Measurements from ENCODE around the gene PDIA6.

The PDIA6 gene

DNA sequence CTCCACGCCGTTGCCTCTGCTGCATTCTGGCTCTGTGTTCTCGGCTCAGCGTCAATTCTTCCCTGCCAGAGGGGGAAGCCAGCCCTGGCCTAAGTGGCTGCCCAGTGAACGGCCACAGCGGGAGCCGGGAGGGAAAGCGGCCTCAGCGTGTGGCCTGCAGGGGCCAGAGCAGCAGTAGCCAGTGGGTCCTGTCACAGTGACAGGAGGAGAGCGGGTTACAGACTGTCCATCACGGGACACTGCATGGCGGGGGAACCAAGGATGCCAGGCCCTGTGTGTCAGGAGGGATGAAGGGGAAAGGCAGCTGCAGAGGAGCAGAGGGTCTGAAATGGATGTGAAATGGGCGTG, 39.7 kb downstream of the PDIA6 start:
- Histone ChIP-seq H4K91ac (ENCODE audit: low read depth, low read length, poor library complexity) (peak overlapping the region; percentile 43), H3K4me1 (ENCODE audit: control insufficient read depth in 2 of 2, insufficient read depth in 1 of 2, low read depth in 1 of 2, low read length in 2 of 2) (peaks cover 0 to 16% of the 10 kb centered on the region in 2 donors), H3K4me2 (ENCODE audit: insufficient read depth, low read length, poor library complexity, severe bottlenecking) (no peak overlapping the region), H3K36me3 (replicated peaks in 1 of 2; ENCODE audit: control insufficient read depth in 2 of 2, insufficient read depth in 2 of 2, low read length in 2 of 2) (peaks cover 0 to 2% of the 10 kb centered on the region in 2 donors), H3K9me3 (replicated peaks in 1 of 2; ENCODE audit: control insufficient read depth in 2 of 2, insufficient read depth in 1 of 2, low read depth in 1 of 2, low read length in 2 of 2) (no peaks in the 10 kb centered on the region), H2BK5ac (ENCODE audit: low read length) (no peak overlapping the region), H3K27me3 (ENCODE audit: control insufficient read depth in 3 of 3, insufficient read depth in 3 of 3, low read depth in 1 of 3, low read length in 3 of 3) (peaks cover 0 to 2% (median 0%) of the 10 kb centered on the region in 3 experiments), H2BK15ac (ENCODE audit: low read length) (no peak overlapping the region), H3K18ac (ENCODE audit: low read length) (peak overlapping the region; percentile 15), H2AK5ac (ENCODE audit: low read depth, low read length) (no peak overlapping the region), H2AFZ (ENCODE audit: low read length) (no peak overlapping the region), H3K4ac (ENCODE audit: low read length) (no peak overlapping the region), H2BK120ac (ENCODE audit: low read depth, low read length) (no peak overlapping the region), H3K14ac (ENCODE audit: low read length) (peak overlapping the region; percentile 47), H3K4me3 (ENCODE audit: low read length in 2 of 2) (peak overlapping the region in 1 of 2 donors; percentile 42), H3K27ac (replicated peaks; ENCODE audit: low read length) (no peak overlapping the region), H2BK12ac (ENCODE audit: low read length) (no peak overlapping the region), H4K8ac (ENCODE audit: low read depth, low read length) (no peak overlapping the region), H3K79me1 (ENCODE audit: low read depth, low read length) (peaks cover 3% of the 10 kb centered on the region), H3K9ac (ENCODE audit: low read depth, low read length, poor library complexity) (no peak overlapping the region), H3K23ac (ENCODE audit: low read depth, low read length, poor library complexity) (peak overlapping the region; percentile 94)
- no CpG with 5 or more reads among the region's 13 CpGs for WGBS, 2 donors (ENCODE audit: extremely low coverage in 2 of 2, insufficient read length in 2 of 2, insufficient replicate concordance in 1 of 2)
- DNase-seq (ENCODE audit: low spot score): no peak

DNA sequence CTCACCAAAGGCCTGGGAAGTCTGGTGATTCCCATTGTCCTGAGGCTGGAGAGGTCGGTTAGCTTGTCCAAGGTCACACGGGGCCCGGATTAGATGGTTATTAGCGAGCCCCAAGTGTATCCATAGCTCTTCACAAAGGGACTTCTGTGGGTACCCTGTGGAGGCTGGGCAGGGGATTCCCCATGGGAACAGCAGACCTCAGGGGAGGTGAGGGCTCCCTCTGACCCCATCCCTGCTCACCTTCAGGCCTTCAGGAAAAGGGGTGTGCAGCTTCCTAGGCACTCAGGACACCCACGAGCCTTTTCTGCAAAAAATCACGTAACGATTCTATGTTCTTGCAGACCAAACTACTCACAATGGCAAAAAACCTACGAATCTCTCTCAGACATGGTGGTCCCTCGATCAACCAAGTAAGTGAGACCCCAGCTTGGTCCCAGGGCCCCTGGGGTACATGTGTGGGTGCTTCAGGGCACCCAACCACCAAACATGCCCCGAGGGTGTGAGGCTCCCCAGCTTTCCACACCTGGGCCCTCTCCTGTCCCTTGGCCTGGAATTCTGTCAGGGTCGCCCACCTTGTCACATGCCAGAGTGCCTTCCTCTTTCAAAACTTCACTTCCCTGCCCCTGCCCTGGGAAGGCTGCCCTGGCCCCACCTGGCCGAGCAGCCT, 40.3 kb downstream of the PDIA6 start:
- no CpG with 5 or more reads among the region's 12 CpGs for WGBS, 2 donors (ENCODE audit: extremely low coverage in 2 of 2, insufficient read length in 2 of 2, insufficient replicate concordance in 1 of 2)

DNA sequence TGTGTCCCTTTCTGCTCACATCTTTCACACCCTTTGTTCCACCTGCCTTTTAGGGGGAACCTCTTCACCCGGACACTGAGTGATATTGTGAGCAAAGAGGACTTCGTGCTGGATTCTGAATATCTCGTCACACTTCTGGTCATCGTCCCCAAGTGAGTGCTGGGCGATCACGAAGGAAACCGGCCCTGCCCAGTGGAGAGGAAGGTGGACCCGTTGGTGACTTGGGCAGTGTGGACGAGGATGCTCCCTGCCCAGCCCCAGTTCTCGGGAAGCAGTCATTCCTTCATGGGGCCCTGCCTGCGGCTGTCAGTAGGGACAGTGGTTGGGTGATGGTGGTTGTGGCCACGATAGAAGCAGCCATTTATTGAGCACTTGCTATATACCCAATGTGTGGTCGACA, 40.8 kb downstream of the PDIA6 start:
- Histone ChIP-seq H3K18ac (ENCODE audit: low read length) (no peak overlapping the region), H2BK12ac (ENCODE audit: low read length) (no peak overlapping the region), H3K4me3 (ENCODE audit: low read length in 2 of 2) (no peak overlapping the region), H3K23ac (ENCODE audit: low read depth, low read length, poor library complexity) (peak overlapping the region; percentile 25), H2BK120ac (ENCODE audit: low read depth, low read length) (no peak overlapping the region), H3K9me3 (replicated peaks in 1 of 2; ENCODE audit: control insufficient read depth in 2 of 2, insufficient read depth in 1 of 2, low read depth in 1 of 2, low read length in 2 of 2) (no peaks in the 10 kb centered on the region), H3K79me1 (ENCODE audit: low read depth, low read length) (peaks cover 3% of the 10 kb centered on the region), H2AK5ac (ENCODE audit: low read depth, low read length) (peak overlapping the region; percentile 54), H4K91ac (ENCODE audit: low read depth, low read length, poor library complexity) (no peak overlapping the region), H3K4me1 (ENCODE audit: control insufficient read depth in 2 of 2, insufficient read depth in 1 of 2, low read depth in 1 of 2, low read length in 2 of 2) (peaks cover 0 to 16% of the 10 kb centered on the region in 2 donors), H3K27ac (replicated peaks; ENCODE audit: low read length) (no peak overlapping the region), H3K9ac (ENCODE audit: low read depth, low read length, poor library complexity) (peak overlapping the region; percentile 27), H3K36me3 (replicated peaks in 1 of 2; ENCODE audit: control insufficient read depth in 2 of 2, insufficient read depth in 2 of 2, low read length in 2 of 2) (no peaks in the 10 kb centered on the region), H3K14ac (ENCODE audit: low read length) (no peak overlapping the region), H4K8ac (ENCODE audit: low read depth, low read length) (no peak overlapping the region), H2BK5ac (ENCODE audit: low read length) (peak overlapping the region; percentile 18), H3K27me3 (ENCODE audit: control insufficient read depth in 3 of 3, insufficient read depth in 3 of 3, low read depth in 1 of 3, low read length in 3 of 3) (peaks cover 0 to 2% (median 0%) of the 10 kb centered on the region in 3 experiments), H2BK15ac (ENCODE audit: low read length) (no peak overlapping the region), H3K4ac (ENCODE audit: low read length) (no peak overlapping the region), H3K4me2 (ENCODE audit: insufficient read depth, low read length, poor library complexity, severe bottlenecking) (no peak overlapping the region), H2AFZ (ENCODE audit: low read length) (no peak overlapping the region)
- no CpG with 5 or more reads among the region's 13 CpGs for WGBS, 2 donors (ENCODE audit: extremely low coverage in 2 of 2, insufficient read length in 2 of 2, insufficient replicate concordance in 1 of 2)
- DNase-seq (ENCODE audit: low spot score): no peak

More for the DNA sequence above, 40.3 kb downstream of the PDIA6 start:
- H2BK5ac ChIP-seq (ENCODE audit: low read length): no peak overlapping the region
- no peak overlapping the region for H3K4me2 ChIP-seq (ENCODE audit: insufficient read depth, low read length, poor library complexity, severe bottlenecking)
- peak overlapping the region in 1 of 2 donors; percentile 25 for H3K4me3 ChIP-seq (ENCODE audit: low read length in 2 of 2)
- no peak overlapping the region for H2BK120ac ChIP-seq (ENCODE audit: low read depth, low read length)
- no peak overlapping the region for H2AFZ ChIP-seq (ENCODE audit: low read length)
- peak overlapping the region; percentile 43 for H4K91ac ChIP-seq (ENCODE audit: low read depth, low read length, poor library complexity)
- H3K27ac ChIP-seq (replicated peaks; ENCODE audit: low read length): no peak overlapping the region
- H3K4me1 ChIP-seq (ENCODE audit: control insufficient read depth in 2 of 2, insufficient read depth in 1 of 2, low read depth in 1 of 2, low read length in 2 of 2): peaks cover 0 to 16% of the 10 kb centered on the region in 2 donors
- peak overlapping the region; percentile 15 for H3K18ac ChIP-seq (ENCODE audit: low read length)
- H3K36me3 ChIP-seq (replicated peaks in 1 of 2; ENCODE audit: control insufficient read depth in 2 of 2, insufficient read depth in 2 of 2, low read length in 2 of 2): no peaks in the 10 kb centered on the region
- H3K9me3 ChIP-seq (replicated peaks in 1 of 2; ENCODE audit: control insufficient read depth in 2 of 2, insufficient read depth in 1 of 2, low read depth in 1 of 2, low read length in 2 of 2): no peaks in the 10 kb centered on the region
- no peak overlapping the region for H2BK12ac ChIP-seq (ENCODE audit: low read length)
- peak overlapping the region; percentile 47 for H3K14ac ChIP-seq (ENCODE audit: low read length)
- no peak overlapping the region for H3K9ac ChIP-seq (ENCODE audit: low read depth, low read length, poor library complexity)
- H3K23ac ChIP-seq (ENCODE audit: low read depth, low read length, poor library complexity): peak overlapping the region; percentile 94
- H2BK15ac ChIP-seq (ENCODE audit: low read length): no peak overlapping the region
- no peak overlapping the region for H2AK5ac ChIP-seq (ENCODE audit: low read depth, low read length)
- peaks cover 0 to 2% (median 0%) of the 10 kb centered on the region in 3 experiments for H3K27me3 ChIP-seq (ENCODE audit: control insufficient read depth in 3 of 3, insufficient read depth in 3 of 3, low read depth in 1 of 3, low read length in 3 of 3)
- no peak overlapping the region for H4K8ac ChIP-seq (ENCODE audit: low read depth, low read length)
- DNase-seq (ENCODE audit: low spot score): no peak
- H3K79me1 ChIP-seq (ENCODE audit: low read depth, low read length): peaks cover 3% of the 10 kb centered on the region
- no peak overlapping the region for H3K4ac ChIP-seq (ENCODE audit: low read length)

DNA sequence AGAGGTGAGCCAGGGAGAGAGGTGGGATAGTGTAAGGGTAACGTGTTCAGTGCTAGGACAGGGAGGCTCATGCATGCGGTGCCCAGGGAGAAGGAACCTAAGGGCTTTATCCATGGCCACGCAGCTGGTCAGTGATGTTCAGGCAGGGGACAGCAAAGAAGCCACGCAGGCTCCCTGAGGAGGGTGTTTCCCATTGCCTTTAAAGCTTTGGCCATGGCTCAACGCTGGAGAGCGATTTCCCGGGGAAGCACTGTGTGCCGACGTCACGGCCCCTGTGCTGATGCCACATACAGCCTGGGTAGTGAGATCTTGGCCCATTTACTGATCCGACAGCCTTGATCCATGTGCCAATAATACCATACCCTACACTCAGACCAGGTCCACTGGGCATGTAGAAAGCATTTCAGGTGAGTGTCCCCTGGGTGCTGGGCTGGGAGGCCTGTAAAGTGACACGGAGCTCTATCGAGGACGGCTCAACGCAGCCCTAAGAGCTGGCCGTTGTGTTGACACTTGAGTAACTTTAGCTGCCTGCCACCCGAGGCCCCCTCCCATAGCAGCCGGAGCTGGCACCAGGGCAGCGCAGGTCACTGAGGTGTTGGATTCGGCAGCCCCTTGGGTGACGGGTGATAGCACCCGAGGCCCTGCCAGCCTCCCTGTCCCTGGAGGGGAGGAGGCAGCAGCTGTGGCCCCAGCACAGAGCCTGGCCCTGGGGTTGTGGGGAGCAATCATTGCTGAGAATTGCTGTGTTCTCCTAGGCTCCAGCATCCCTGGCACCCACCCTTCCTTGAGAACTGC, 41.4 kb downstream of the PDIA6 start:
- Histone ChIP-seq H3K18ac (ENCODE audit: low read length) (peak overlapping the region; percentile 72), H3K23ac (ENCODE audit: low read depth, low read length, poor library complexity) (peak overlapping the region; percentile 32), H2BK12ac (ENCODE audit: low read length) (no peak overlapping the region), H3K79me1 (ENCODE audit: low read depth, low read length) (peaks cover 3% of the 10 kb centered on the region), H2BK120ac (ENCODE audit: low read depth, low read length) (no peak overlapping the region), H3K27ac (replicated peaks; ENCODE audit: low read length) (no peak overlapping the region), H2AFZ (ENCODE audit: low read length) (no peak overlapping the region), H2BK15ac (ENCODE audit: low read length) (no peak overlapping the region), H3K4ac (ENCODE audit: low read length) (no peak overlapping the region), H3K14ac (ENCODE audit: low read length) (peak overlapping the region; percentile 41), H3K9ac (ENCODE audit: low read depth, low read length, poor library complexity) (peak overlapping the region; percentile 45), H3K36me3 (replicated peaks in 1 of 2; ENCODE audit: control insufficient read depth in 2 of 2, insufficient read depth in 2 of 2, low read length in 2 of 2) (no peaks in the 10 kb centered on the region), H3K4me1 (ENCODE audit: control insufficient read depth in 2 of 2, insufficient read depth in 1 of 2, low read depth in 1 of 2, low read length in 2 of 2) (peaks cover 0 to 16% of the 10 kb centered on the region in 2 donors), H3K4me3 (ENCODE audit: low read length in 2 of 2) (no peak overlapping the region), H2AK5ac (ENCODE audit: low read depth, low read length) (peak overlapping the region; percentile 54), H4K91ac (ENCODE audit: low read depth, low read length, poor library complexity) (no peak overlapping the region), H3K9me3 (replicated peaks in 1 of 2; ENCODE audit: control insufficient read depth in 2 of 2, insufficient read depth in 1 of 2, low read depth in 1 of 2, low read length in 2 of 2) (no peaks in the 10 kb centered on the region), H3K27me3 (ENCODE audit: control insufficient read depth in 3 of 3, insufficient read depth in 3 of 3, low read depth in 1 of 3, low read length in 3 of 3) (peaks cover 0 to 2% (median 0%) of the 10 kb centered on the region in 3 experiments), H3K4me2 (ENCODE audit: insufficient read depth, low read length, poor library complexity, severe bottlenecking) (no peak overlapping the region), H4K8ac (ENCODE audit: low read depth, low read length) (no peak overlapping the region), H2BK5ac (ENCODE audit: low read length) (peak overlapping the region; percentile 18)
- WGBS, 2 donors (ENCODE audit: extremely low coverage in 2 of 2, insufficient read length in 2 of 2, insufficient replicate concordance in 1 of 2): no CpG with 5 or more reads among the region's 22 CpGs
- DNase-seq (ENCODE audit: low spot score): no peak
